GM03348 (cell line): Measurements from ENCODE around the gene IFNAR1.

Source experiments
- DNase-seq: peaks from one replicate; pipeline ENCODE4 v3.0.0; 2012; ENCODE audit warnings: low spot score

The IFNAR1 gene

GRCh38 chr21:33324291-33325221 lies at the start of gene IFNAR1:
Gene IFNAR1, plus strand, starts transcription at chr21:33324970. Its CDS starts 86 bp downstream, at chr21:33325056.
- peak; percentile 97 for DNase-seq

DNA sequence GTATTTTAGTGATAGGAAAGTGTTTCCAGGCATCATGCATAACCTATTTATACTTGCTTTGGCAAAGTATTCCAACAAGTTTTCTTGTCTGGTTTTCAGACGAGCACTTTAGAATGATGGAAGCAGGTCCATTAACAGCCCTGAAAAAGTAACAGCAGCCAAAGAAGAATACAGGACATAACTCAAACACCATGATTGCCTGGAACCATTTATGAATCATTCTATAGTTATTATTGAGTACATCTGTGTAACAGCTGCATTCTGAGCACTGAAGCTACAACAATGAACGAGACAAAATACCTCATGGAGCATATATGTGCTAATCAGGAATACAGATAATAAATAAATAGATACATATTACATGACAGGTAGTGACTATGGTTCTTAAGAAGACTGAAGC lies 46.0 kb upstream of the IFNAR1 start:
- no peak for DNase-seq

DNA sequence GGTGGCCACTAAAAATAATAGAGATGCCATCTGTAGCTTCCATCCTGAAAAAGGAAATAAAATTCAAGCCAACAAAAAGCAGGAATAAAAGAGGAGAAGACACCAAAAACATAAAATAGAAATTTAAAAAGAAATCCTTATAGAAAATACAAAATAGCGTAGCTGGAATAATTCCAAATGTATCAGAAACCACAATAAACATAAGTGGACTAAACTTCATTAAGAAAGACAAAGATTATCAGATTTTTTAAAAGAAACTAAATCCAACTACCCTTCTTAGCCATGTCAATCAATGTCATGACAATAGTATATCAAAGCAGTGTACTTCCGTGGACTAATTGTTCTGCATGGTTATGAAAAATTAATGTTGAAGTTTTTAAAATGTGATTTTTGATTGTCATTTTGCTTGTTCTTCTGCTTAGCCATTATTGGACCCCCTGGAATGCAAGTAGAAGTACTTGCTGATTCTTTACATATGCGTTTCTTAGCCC lies 45.4 kb upstream of the IFNAR1 start:
- DNase-seq, result no peak

- no peak for DNase-seq
Measured at GRCh38 chr21:33281096-33281652, 43.6 kb upstream of the IFNAR1 start.

DNA sequence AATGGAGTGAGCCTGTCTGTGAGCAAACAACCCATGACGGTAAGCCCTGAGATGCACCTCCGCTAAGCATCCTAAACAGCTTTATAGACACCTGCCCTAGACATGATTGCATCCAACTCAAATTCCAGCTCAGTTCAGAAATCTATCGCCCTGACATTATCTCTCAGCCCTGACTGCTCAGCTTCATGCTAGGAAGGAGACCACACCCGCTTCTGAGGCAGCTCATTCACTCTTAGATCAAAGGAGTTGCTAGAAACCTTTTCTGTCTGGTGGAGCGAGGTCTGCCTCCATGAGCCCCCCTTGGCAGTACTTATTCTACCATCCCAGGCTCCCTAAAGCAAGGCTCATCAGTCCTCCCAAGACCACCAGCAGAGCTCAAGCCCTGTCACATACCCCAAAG lies 41.6 kb upstream of the IFNAR1 start:
- no peak for DNase-seq

DNA sequence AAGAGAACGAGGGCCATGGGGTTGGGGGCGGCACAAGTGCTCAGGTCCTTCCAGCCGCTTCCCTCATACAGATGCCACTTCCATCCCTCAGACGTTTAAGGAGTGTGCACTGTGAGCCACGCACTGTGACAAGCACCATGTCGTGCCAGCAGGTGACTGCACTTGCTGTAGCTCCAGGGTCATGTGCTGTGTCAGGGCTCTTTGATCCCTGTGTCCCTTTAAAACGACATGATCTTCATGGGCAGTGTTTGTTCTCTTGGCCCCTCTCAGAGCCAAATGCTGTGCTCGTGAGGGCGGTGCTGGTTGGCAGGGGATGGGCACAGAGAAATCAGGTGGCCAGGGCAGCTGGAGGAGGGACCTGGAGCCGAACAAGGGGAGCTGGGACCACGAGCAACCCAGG lies 38.7 kb upstream of the IFNAR1 start:
- no peak for DNase-seq

GRCh38 chr21:33286600-33287456 lies 37.9 kb upstream of the IFNAR1 start:
- DNase-seq, result peak; percentile 66

DNA sequence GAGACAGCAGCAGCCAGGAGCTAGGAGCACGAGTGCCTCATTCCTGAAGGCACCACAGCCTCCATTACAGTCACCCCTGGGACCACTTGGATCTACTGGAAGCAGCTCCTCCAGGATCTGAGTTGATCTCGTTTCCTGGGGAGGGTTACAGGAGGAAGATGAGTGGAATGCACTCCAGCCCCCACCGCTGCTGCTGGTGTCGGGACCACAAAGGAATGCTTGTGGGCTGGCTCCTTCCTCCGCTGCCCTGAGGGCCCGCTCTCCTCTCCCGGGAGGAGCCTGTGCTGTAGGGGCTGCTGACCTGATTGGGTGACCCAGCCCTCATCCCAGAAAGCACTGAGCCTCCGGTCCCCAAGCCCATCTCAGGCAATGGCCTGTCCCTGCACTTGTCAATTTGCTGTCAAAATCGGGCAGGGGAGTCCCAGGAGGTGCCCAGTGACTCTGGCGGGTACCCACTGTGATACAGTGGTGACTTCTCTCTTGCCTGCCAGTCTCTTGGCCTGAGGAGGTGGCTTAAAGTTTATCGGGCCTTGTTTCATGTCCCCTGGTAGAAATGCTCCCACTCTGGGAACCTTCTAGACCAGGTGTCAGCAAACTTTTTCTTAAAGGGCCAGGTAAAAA lies 35.5 kb upstream of the IFNAR1 start:
- DNase-seq, result no peak

- DNase-seq, result no peak
Measured at GRCh38 chr21:33290441-33290840, 34.3 kb upstream of the IFNAR1 start.

DNA sequence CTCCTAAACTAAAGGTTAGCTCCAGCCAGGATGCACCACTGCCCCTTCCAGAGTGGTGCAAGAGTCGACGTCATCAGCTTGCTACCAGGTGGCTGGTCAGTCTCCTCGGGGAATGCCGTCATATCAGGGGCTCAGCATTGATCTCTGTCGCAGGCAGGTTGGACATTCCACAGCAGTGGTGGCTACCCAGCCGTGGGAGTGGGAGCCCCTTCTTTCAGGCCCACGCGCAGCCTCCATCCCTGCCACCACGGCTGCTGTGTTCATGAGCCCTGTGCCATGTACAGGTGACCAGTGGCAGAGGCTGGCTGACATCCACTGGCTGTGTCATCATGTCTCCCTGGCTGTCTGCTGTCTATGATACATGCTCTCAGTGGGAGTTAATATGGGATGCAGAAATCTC lies 33.1 kb upstream of the IFNAR1 start:
- no peak for DNase-seq

- no peak for DNase-seq
Measured at GRCh38 chr21:33292724-33293123, 32.0 kb upstream of the IFNAR1 start.

GRCh38 chr21:33293136-33293535 lies 31.6 kb upstream of the IFNAR1 start:
- no peak for DNase-seq

- no peak for DNase-seq
Measured at GRCh38 chr21:33293811-33294216, 31.0 kb upstream of the IFNAR1 start.

DNA sequence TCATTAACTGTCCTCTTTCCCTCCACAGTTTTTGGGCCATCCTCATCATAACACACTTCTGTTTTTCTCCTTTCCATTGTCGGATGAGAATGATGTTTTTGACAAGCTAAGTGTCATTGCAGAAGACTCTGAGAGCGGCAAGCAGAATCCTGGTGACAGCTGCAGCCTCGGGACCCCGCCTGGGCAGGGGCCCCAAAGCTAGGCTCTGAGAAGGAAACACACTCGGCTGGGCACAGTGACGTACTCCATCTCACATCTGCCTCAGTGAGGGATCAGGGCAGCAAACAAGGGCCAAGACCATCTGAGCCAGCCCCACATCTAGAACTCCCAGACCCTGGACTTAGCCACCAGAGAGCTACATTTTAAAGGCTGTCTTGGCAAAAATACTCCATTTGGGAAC lies 28.6 kb upstream of the IFNAR1 start:
- no peak for DNase-seq

GRCh38 chr21:33299181-33299752 lies 25.5 kb upstream of the IFNAR1 start:
- no peak for DNase-seq

- no peak for DNase-seq
Measured at GRCh38 chr21:33300701-33301631, 23.8 kb upstream of the IFNAR1 start.

DNA sequence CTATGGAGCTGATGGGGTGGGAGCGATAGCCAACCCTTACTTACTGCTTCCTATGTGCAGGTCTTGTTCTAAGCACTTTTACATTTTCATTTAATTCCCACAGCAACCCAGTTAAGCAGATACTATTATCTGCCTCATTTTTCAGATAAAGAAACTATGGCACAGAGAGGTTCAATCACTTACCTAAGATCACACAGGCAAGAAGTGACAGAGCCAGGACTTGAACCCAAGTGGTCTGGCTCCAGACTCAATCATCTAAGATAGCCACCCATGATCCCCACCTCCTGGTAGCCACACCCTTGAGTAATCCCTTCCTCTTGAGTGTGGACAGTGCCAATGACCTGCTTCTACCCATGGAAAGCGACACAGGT lies 23.2 kb upstream of the IFNAR1 start:
- no peak for DNase-seq

DNA sequence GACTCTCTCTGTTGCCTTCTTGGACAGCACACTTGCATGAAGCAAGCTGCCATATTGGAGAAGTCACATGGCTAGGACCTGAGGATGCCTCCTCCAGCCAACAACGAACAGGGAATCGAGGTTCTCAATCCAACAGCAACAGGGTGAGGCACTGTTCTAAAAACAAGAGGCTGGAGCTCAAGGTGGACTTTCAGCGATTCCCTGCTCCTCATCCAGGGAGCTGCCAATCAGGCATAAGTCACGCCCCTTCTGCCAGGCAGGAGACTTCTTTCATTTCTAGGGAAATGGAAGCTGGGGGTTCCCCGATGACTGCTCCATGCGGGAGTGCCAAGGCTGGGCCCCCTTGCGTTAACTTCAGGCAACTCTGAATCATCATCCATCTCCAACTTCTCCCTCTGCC lies 22.7 kb upstream of the IFNAR1 start:
- no peak for DNase-seq

- DNase-seq, result no peak
Measured at GRCh38 chr21:33302796-33303195, 22.0 kb upstream of the IFNAR1 start.

DNA sequence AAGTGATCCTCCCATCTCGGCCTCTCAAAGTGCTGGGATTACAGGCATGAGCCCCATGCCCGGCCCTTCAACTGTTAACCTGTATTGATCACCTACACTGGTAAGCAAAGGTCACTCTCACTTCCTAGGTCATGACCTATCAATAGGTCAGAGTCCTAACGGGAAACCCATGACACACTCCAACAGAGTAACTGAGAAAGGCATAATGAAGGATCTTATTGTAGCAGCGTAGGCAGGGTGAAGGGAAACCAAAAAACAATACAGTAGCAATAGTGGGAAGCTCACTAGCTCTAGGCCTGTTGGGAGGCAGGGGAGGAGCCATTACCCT lies 19.5 kb upstream of the IFNAR1 start:
- no peak for DNase-seq

DNA sequence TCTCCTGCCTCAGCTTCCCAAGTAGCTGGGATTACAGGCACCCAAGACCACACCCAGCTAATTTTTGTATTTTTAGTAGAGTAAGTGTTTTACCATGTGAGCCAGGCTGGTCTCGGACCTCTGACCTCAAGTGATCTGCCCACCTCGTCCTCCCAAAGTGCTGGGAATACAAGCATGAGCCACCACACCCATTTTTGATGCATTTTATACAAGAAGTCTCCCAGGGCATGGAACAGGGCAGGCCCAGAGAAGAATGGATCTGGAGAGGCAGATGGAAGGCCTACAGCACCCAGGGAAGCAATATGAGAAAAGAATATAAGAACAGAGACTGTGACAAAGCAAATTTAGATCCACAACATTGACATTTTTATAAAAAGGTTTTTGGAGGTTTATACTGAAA lies 18.8 kb upstream of the IFNAR1 start:
- no peak for DNase-seq
